ENCODE measurements around the gene NHS.

Gene NHS

GRCh38 chrX:17642891-17643290 is 267.9 kb downstream of the NHS start:
- TF ChIP-seq CTCF (conservative IDR thresholded peaks at IDR 0.05): no peak

GRCh38 chrX:17643528-17643927 is 268.5 kb downstream of the NHS start:
- H3K27ac ChIP-seq: no peak overlapping the region
- no peak for TF ChIP-seq CTCF (conservative IDR thresholded peaks at IDR 0.05)

More at GRCh38 chrX:17642891-17643290, 267.9 kb downstream of the NHS start:
- H3K27ac ChIP-seq: no peak overlapping the region

- H3K27ac ChIP-seq: no peak overlapping the region
- no peak for TF ChIP-seq CTCF (conservative IDR thresholded peaks at IDR 0.05)
Observed at GRCh38 chrX:17644001-17644400, 269.0 kb downstream of the NHS start.

- no peak for TF ChIP-seq CTCF (conservative IDR thresholded peaks at IDR 0.05)
- no peak overlapping the region for H3K27ac ChIP-seq
Observed at GRCh38 chrX:17654116-17654515, 279.1 kb downstream of the NHS start.

GRCh38 chrX:17655211-17656034 is 280.4 kb downstream of the NHS start:
- TF ChIP-seq CTCF (conservative IDR thresholded peaks at IDR 0.05): 0 out of 2 replicates have a peak, but pooled peaks have one; percentile 15
- H3K27ac ChIP-seq: no peak overlapping the region

GRCh38 chrX:17656035-17656418 is 281.0 kb downstream of the NHS start:
- no peak for TF ChIP-seq CTCF (conservative IDR thresholded peaks at IDR 0.05)
- H3K27ac ChIP-seq: no peak overlapping the region

- no peak overlapping the region for H3K27ac ChIP-seq
- TF ChIP-seq CTCF (conservative IDR thresholded peaks at IDR 0.05): no peak
Observed at GRCh38 chrX:17656556-17656955, 281.6 kb downstream of the NHS start.
